Activated naive CD4-positive, alpha-beta T cell treated with anti-CD3 and anti-CD28 coated beads, Interleukin-2, amount 10 ng/mL, durations not matched to agents 7 days and 5 days (primary cell): ENCODE data around the gene CLIP1.
"Not testable (repeated sequence)": the region's sequence is repeated elsewhere in the genome, so short reads cannot be mapped to it uniquely, and the experiment has no call there.

Experiments used
- CTCF ChIA-PET: fragments of 350-600 bp; sonication (Branson Sonifier 250); formaldehyde crosslinking; loops from one replicate; lab custom pipeline; 2021; ENCODE audit warnings: antibody characterized with exemption; lab: Charles Lee
- DNase-seq: peaks from one replicate; pipeline ENCODE4 v3.0.0-alpha.2; 2020
- H3K27ac Mint-ChIP-seq: one replicate; pipeline ENCODE4 v1.8.0; 2021; ENCODE audit warnings: mild to moderate bottlenecking, moderate library complexity, mixed read lengths
- H3K27me3 Mint-ChIP-seq: one replicate; pipeline ENCODE4 v1.8.0; 2021; ENCODE audit warnings: mild to moderate bottlenecking, mixed read lengths
- H3K36me3 Mint-ChIP-seq: one replicate; pipeline ENCODE4 v1.8.0; 2021; ENCODE audit warnings: mixed read lengths
- H3K4me1 Mint-ChIP-seq: one replicate; pipeline ENCODE4 v1.8.0; 2021; ENCODE audit warnings: mixed read lengths
- H3K4me3 Mint-ChIP-seq: one replicate; pipeline ENCODE4 v1.8.0; 2021; ENCODE audit warnings: mild to moderate bottlenecking, moderate library complexity, mixed read lengths
- H3K9me3 Mint-ChIP-seq: one replicate; pipeline ENCODE4 v1.8.0; 2021; ENCODE audit warnings: mixed read lengths

Gene CLIP1

DNA sequence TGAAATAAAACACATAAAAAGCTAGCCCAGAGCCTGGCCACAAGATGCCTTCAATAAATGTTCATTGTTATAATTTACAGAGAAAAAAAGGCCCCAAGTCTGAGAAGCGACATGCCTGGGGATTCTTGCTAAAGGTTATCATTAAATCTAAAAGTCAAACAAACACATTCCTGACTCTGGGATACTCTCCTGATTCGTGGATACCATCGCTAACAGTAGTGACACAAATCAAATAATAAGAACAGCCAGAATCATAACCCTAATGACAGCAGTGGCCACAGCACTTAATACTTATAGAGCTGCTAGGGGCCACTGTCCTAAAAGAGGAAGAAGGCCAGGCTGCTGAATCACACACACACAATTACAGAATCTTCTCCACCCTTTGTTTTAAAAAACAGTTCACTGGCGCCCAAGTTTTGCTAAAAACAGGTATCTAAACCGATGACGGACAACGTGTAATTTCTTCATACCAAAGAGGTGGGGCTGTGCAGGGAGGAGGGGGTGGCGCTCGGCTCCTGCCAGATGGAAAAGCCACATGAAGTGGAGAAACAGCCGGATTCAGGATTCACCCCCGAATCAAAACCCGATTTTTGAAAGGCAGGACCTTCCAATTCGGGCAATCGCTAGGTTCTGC lies 1.2 kb downstream of the CLIP1 start:
- CTCF ChIA-PET, result interaction anchor here (0.7 to 10.5 kb wide), 5 partner anchors 16 to 63 kb away, joined by 3 to 62 read pairs (median 5); no protein-coding TSS in a partner anchor
- peak; percentile 43 for DNase-seq
- H3K4me1 Mint-ChIP-seq, result peaks cover 46% of the 10 kb centered on the region
- H3K27ac Mint-ChIP-seq, result peak overlapping the region; percentile 88
- H3K4me3 Mint-ChIP-seq, result peak overlapping the region; percentile 82
- peaks cover 6% of the 10 kb centered on the region for H3K36me3 Mint-ChIP-seq
- H3K9me3 Mint-ChIP-seq, result no peaks in the 10 kb centered on the region
- peaks cover 9% of the 10 kb centered on the region for H3K27me3 Mint-ChIP-seq

DNA sequence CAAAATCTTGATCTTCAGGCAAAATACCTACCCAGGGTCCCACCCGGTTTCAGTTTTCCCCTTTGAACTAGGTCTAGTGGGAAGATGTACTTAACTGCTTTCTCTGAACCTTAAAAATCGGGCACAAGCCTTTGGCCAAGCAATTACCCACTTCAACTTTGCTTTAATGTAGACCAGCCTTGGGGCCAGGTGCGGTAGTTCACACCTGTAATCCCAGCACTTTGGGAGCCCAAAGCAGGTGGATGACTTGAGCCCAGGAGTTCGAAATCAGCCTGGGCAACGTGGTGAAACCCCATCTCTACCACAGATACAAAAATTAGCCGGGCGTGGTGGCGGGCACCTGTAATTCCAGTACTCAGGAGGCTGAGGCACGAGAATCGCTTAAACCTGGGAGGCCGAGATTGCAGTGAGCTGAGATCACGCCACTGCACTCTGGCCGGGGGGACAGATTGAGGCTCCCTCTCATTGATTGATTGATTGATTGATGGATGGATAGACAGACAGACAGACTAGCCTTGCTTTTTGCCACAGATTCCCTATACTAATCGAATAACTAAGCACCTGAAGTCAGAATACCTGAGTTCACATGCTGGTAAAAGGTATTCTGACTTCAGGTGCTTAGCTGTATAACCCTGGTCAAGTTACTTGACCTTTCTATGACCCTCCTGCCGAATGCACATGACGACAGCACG lies 1.9 kb downstream of the CLIP1 start:
- DNase-seq, result no peak
- H3K4me3 Mint-ChIP-seq, result peak overlapping the region; percentile 82
- H3K27me3 Mint-ChIP-seq, result peaks cover 9% of the 10 kb centered on the region
- H3K9me3 Mint-ChIP-seq, result no peaks in the 10 kb centered on the region
- peaks cover 46% of the 10 kb centered on the region for H3K4me1 Mint-ChIP-seq
- H3K27ac Mint-ChIP-seq, result no peak overlapping the region
- CTCF ChIA-PET, result interaction anchor here (0.6 to 10.5 kb wide), 4 partner anchors 17 to 63 kb away, joined by 3 to 62 read pairs (median 14); no protein-coding TSS in a partner anchor
- H3K36me3 Mint-ChIP-seq, result peaks cover 7% of the 10 kb centered on the region

DNA sequence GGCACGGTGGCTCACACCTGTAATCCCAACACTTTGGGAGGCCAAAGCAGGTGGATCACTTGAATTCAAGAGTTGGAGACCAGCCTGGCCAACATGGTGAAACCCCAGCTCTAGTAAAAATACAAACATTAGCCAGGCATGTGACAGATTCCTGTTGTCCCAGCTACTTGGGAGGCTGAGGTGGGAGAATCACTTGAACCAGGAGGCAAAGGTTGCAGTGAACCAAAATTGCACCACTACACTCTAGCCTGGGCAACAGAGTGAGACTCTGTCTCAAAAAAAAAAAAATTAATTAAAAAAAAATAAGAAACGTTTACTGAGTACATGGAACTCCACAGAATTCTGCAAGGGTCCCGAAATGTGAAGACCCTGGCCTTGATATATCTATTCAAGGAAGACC lies 3.4 kb downstream of the CLIP1 start:
- CTCF ChIA-PET, result interaction anchor here (1.0 to 10.5 kb wide), 2 partner anchors 16 to 54 kb away, joined by 3 to 62 read pairs; no protein-coding TSS in a partner anchor
- H3K27ac Mint-ChIP-seq, DNase-seq, H3K4me3 Mint-ChIP-seq, H3K27me3 Mint-ChIP-seq, H3K36me3 Mint-ChIP-seq, H3K9me3 Mint-ChIP-seq: not testable (repeated sequence)
- peaks cover 48% of the 10 kb centered on the region for H3K4me1 Mint-ChIP-seq

DNA sequence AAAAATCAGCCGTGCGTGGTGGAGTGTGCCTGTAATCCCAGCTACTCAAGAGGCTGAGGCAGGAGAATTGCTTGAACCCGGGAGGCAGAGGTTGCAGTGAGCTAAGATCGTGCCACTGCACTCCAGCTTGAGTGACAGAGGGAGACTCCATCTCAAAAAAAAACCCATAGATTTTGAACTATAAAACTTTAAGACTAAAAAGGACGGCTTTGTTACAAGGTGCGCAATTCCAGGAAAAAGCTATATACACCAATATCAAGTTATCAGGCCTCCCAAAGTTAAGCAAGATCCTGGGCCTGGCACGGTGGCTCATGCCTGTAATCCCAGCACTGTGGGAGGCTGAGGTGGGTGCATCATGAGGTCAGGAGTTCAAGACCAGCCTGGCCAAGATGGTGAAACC lies 6.8 kb downstream of the CLIP1 start:
- not testable (repeated sequence) for H3K4me3 Mint-ChIP-seq, H3K9me3 Mint-ChIP-seq, DNase-seq, H3K27me3 Mint-ChIP-seq, H3K27ac Mint-ChIP-seq
- Mint-ChIP-seq H3K36me3 (peaks cover 21% of the 10 kb centered on the region), H3K4me1 (peaks cover 47% of the 10 kb centered on the region)
- CTCF ChIA-PET, result interaction anchor here (2.0 kb wide), 1 partner anchor 16 kb away, joined by 8 read pairs; no protein-coding TSS in a partner anchor

DNA sequence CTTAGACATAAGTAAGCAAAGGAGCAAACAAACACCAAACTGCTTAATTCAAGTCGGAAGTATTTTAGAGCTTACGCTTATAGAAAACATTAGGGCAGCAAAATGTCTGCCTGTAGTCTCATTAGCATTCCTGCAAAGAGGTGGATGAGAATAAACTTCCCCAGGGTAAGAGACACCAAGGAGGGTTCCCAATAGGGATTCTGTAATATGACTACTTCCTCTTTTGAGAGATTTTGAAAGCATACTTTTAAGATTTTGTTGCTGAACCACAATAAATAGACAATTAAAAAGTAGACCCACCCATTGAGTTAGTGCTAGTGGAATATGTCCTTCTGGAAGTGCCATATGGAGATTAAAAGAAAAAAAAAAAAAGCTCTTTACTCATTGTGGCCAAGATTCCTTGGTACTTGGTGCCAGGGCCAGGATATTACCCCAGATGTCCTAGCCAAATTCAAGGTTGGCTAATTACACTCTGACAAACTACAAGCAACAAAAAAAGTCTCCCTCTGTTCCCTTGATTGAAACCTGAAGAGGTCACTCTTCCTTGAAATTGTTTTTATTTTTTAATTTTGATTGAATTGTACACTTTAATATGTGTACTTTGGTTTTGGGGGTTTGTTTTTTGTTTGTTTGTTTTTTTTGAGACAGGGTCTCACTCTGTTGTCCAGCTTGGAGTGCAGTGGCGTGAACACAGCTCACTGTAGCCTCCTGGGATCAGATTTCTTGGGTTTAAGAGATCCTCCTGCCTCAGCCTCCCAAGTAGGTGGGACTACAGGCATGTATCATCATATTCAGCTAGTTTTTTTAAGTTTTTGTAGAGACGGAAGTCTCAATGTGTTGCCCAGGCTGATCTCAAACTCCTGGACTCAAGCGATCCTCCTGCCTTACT lies 8.7 kb downstream of the CLIP1 start:
- no peaks in the 10 kb centered on the region for H3K9me3 Mint-ChIP-seq
- no peak for DNase-seq
- CTCF ChIA-PET, result interaction anchor here (1.6 to 3.2 kb wide), 3 partner anchors 10 to 14 kb away, joined by 5 to 12 read pairs (median 7); no protein-coding TSS in a partner anchor
- H3K27me3 Mint-ChIP-seq, result no peaks in the 10 kb centered on the region
- peaks cover 22% of the 10 kb centered on the region for H3K36me3 Mint-ChIP-seq
- H3K27ac Mint-ChIP-seq, result peak overlapping the region; percentile 84
- H3K4me3 Mint-ChIP-seq, result no peak overlapping the region
- peaks cover 34% of the 10 kb centered on the region for H3K4me1 Mint-ChIP-seq

DNA sequence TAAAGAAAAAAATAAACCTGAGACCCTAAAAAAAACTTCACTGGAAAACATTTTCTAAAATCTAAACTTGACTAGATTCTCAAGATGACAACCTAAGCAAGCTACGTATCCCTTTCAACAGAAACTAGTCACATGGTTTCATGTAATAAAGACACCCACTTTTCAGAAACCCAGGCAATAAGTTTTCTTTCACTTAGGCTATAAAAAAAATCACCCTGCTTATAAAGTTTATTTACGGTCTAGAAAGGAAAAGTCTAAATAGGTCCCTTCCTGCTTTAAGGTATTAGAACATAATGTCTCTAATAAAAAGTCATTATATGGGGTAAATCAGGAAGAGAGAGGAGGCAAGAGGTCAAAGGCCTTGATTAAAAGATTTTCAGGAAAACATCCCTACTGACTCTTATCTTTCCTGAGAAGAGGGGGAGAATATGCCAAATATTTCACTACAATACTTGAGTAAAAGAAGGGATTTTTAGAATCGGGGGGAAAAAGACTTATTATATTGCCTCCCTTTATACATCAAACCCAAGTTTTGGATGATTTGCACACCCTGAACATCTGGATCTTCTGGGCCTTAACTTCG lies 9.5 kb downstream of the CLIP1 start:
- peak overlapping the region; percentile 84 for H3K27ac Mint-ChIP-seq
- no peak for DNase-seq
- H3K4me3 Mint-ChIP-seq, result no peak overlapping the region
- H3K9me3 Mint-ChIP-seq, result no peaks in the 10 kb centered on the region
- peaks cover 30% of the 10 kb centered on the region for H3K4me1 Mint-ChIP-seq
- H3K27me3 Mint-ChIP-seq, result no peaks in the 10 kb centered on the region
- peaks cover 21% of the 10 kb centered on the region for H3K36me3 Mint-ChIP-seq
- CTCF ChIA-PET, result interaction anchor here (1.1 to 3.2 kb wide), 4 partner anchors 9 to 60 kb away, joined by 4 to 12 read pairs (median 6); no protein-coding TSS in a partner anchor

DNA sequence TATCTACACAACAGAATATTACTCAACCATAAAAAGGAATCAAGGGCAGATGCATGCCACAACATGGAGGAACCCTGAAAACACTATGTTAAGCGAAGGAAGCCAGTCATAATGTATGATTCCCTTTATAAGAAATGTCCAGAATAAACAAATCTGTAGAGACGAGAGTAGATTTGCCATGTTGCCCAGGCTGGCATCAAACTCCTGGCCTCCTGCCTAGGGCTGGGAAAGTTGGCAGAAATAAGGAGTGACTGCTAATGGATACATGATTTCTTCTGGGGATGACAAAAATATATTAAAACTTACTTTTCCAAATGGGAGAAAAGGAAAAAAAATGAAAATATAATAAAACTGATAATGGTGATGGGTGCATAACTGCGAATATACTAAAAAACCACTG lies 10.9 kb downstream of the CLIP1 start:
- no peak overlapping the region for H3K4me3 Mint-ChIP-seq
- H3K4me1 Mint-ChIP-seq, result peaks cover 32% of the 10 kb centered on the region
- no peaks in the 10 kb centered on the region for H3K9me3 Mint-ChIP-seq
- H3K36me3 Mint-ChIP-seq, result peaks cover 19% of the 10 kb centered on the region
- no peak for DNase-seq
- H3K27ac Mint-ChIP-seq, result no peak overlapping the region
- CTCF ChIA-PET, result interaction anchor here (1.3 to 3.2 kb wide), 2 partner anchors 12 to 62 kb away, joined by 4 to 12 read pairs; no protein-coding TSS in a partner anchor
- H3K27me3 Mint-ChIP-seq, result no peaks in the 10 kb centered on the region

DNA sequence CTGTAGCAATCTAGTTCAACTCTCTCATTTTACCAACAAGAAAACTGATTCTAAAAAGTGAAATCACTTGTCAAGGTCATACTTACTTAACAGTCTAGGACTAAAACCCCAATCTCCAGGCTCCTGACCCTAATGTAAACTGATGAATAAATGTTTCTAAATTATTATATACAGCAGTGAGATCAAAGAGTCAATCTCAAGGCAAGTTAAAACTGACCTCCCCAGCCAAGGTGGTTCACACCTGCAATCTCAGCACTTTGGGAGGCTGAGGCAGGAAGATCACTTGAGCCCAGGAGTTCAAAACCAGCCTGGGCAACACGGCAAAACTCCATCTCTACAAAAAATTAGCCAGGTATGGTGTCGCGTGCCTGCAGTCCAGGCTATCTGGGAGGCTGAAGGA lies 15.3 kb downstream of the CLIP1 start:
- Mint-ChIP-seq H3K27ac (no peak overlapping the region), H3K36me3 (peaks cover 18% of the 10 kb centered on the region), H3K9me3 (no peaks in the 10 kb centered on the region), H3K27me3 (no peaks in the 10 kb centered on the region), H3K4me1 (peaks cover 26% of the 10 kb centered on the region), H3K4me3 (no peak overlapping the region)
- DNase-seq, result no peak
- CTCF ChIA-PET, result interaction anchor here (1.3 to 2.1 kb wide), 2 partner anchors 8 to 64 kb away, joined by 4 to 6 read pairs; no protein-coding TSS in a partner anchor

DNA sequence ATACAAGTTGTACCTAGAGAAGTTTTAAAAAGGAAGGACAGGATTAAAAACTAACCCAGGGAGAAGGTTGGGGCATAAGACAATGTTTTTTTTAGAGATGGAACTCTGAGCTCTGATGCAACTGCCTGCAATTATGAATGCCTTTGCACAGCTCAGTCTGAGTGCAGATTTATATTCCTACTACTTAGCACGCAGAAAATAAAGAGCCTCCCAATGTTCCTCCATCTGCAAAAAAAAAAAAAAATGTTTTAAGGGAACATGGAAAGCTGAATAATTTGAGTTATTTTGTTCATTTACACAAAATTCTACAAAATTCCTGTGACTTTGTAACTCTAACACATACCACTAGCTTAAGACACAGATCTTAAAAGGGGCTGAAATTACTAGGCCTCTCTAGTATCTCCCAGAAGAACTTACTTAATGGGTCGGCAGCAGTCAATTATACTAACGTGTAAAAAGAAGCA lies 15.7 kb downstream of the CLIP1 start:
- no peak for DNase-seq
- H3K4me3 Mint-ChIP-seq, result no peak overlapping the region
- CTCF ChIA-PET, result interaction anchor here (1.2 to 1.3 kb wide), 2 partner anchors 65 to 67 kb away, joined by 4 read pairs; no protein-coding TSS in a partner anchor
- H3K36me3 Mint-ChIP-seq, result peaks cover 18% of the 10 kb centered on the region
- H3K9me3 Mint-ChIP-seq, result no peaks in the 10 kb centered on the region
- H3K4me1 Mint-ChIP-seq, result peaks cover 26% of the 10 kb centered on the region
- no peak overlapping the region for H3K27ac Mint-ChIP-seq
- H3K27me3 Mint-ChIP-seq, result no peaks in the 10 kb centered on the region

DNA sequence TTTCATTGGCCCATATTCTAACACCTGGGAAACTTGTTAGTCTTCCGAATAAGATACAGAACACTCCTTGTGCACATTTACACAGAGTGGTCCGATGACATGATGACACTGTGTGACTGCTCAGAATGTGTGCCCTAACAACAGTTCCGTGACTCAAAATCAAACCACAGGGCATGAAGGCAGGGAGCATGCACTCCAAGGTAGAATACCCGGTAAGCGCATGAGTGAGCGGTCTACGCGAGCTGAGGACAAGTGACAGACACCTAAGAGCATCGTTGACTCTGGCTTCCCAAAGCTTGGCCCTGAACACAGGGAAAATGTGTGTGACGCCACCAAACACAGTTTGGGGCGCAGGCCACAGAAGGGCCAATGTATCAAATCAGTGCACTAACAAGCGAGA lies 18.6 kb downstream of the CLIP1 start:
- Mint-ChIP-seq H3K27ac (no peak overlapping the region), H3K9me3 (no peaks in the 10 kb centered on the region), H3K4me1 (peaks cover 37% of the 10 kb centered on the region), H3K27me3 (no peaks in the 10 kb centered on the region), H3K36me3 (peaks cover 17% of the 10 kb centered on the region), H3K4me3 (no peak overlapping the region)
- DNase-seq, result no peak
- CTCF ChIA-PET, result interaction anchor here (0.7 to 8.1 kb wide), 4 partner anchors 10 to 126 kb away, joined by 3 to 192 read pairs (median 6); no protein-coding TSS in a partner anchor

DNA sequence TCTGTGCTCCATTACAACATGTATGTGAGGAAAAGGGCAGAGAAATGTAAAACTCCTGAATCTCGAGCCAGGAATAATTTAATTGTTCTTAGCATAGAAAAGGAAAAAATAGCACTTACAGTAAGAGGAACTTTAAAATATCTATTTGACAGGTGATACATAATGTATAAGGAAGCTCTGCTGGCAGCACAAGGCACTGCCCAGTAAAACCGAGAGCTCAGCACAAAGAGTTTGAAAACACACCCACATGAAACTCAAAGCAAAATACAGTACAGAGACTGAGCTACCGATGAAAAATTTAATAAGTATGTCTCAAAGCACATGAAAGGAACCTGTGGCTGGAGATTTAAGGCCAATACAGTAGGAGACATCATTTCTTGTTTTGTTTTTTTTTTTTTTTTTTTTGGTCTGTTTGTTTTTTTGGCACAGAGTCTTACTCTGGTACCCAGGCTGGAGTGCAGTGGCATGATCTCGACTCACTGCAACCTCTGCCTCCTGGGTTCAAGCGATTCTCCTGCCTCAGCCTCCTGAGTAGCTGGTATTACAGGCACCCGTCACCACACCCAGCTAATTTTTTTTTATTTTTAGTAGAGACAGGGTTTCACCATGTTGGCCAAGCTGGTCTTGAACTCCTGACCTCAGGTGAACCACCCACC lies 19.2 kb downstream of the CLIP1 start:
- H3K27me3 Mint-ChIP-seq, result no peaks in the 10 kb centered on the region
- no peaks in the 10 kb centered on the region for H3K9me3 Mint-ChIP-seq
- CTCF ChIA-PET, result interaction anchor here (0.7 to 8.1 kb wide), 5 partner anchors 10 to 127 kb away, joined by 3 to 192 read pairs (median 5); no protein-coding TSS in a partner anchor
- H3K36me3 Mint-ChIP-seq, result peaks cover 15% of the 10 kb centered on the region
- peaks cover 38% of the 10 kb centered on the region for H3K4me1 Mint-ChIP-seq
- no peak overlapping the region for H3K4me3 Mint-ChIP-seq
- H3K27ac Mint-ChIP-seq, result no peak overlapping the region
- DNase-seq, result no peak

DNA sequence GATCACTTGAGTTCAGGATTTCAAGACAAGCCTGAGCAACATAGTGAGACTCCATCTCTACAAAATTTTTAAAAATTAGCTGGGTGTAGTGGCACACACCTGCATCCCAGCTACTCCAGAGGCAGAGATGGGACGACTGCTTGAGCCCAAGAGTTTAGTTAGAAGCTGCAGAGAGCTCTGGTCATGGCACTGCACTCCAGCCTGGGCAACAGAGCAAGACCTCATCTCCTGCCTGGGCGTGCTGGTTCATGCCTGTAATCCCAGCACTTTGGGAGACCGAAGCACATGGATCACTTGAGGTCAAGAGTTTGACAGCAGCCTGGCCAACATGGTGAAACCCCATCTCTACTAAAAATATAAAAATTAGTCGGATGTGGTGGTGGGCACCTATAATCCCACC lies 20.2 kb downstream of the CLIP1 start:
- CTCF ChIA-PET, result interaction anchor here (0.5 to 8.1 kb wide), 3 partner anchors 46 to 94 kb away, joined by 3 to 192 read pairs (median 5); no protein-coding TSS in a partner anchor
- H3K27ac Mint-ChIP-seq, result no peak overlapping the region
- peaks cover 38% of the 10 kb centered on the region for H3K4me1 Mint-ChIP-seq

More for the DNA sequence above, 20.2 kb downstream of the CLIP1 start:
- DNase-seq, result no peak
- H3K27me3 Mint-ChIP-seq, result no peaks in the 10 kb centered on the region
- peaks cover 18% of the 10 kb centered on the region for H3K36me3 Mint-ChIP-seq
- H3K4me3 Mint-ChIP-seq, result no peak overlapping the region
- H3K9me3 Mint-ChIP-seq, result no peaks in the 10 kb centered on the region
